OCI-LY1 (cell line): ENCODE data around the gene FKBP11.

Source experiments
- H2AFZ ChIP-seq: fragments of 200-600 bp; sonication (generic), shearing (Covaris generic); 2 replicates; pipeline ENCODE4 v1.6.0; 2014; ENCODE audit warnings: antibody characterized with exemption, mild to moderate bottlenecking, low read length
- H3F3A ChIP-seq: fragments of 200-600 bp; sonication (generic), shearing (Covaris generic); 2 replicates; pipeline ENCODE4 v1.6.0; 2014; ENCODE audit warnings: mild to moderate bottlenecking, antibody characterized with exemption, low read length, moderate library complexity; ENCODE audit not compliant: insufficient read depth
- H3K27ac ChIP-seq: fragments of 200-600 bp; sonication (generic); 2 replicates; pipeline ENCODE4 v1.5.1; 2014; ENCODE audit warnings: low read length, mixed run types, mild to moderate bottlenecking, low read depth; ENCODE audit not compliant: poor library complexity, severe bottlenecking
- H3K27me3 ChIP-seq: fragments of 200-600 bp; sonication (generic); 2 replicates; pipeline ENCODE4 v1.6.0; 2014; ENCODE audit warnings: antibody characterized with exemption, mild to moderate bottlenecking, low read length, moderate library complexity; ENCODE audit not compliant: insufficient read depth
- H3K36me3 ChIP-seq: fragments of 200-600 bp; sonication (generic); 2 replicates; pipeline ENCODE4 v1.6.1; 2014; ENCODE audit warnings: mild to moderate bottlenecking, antibody characterized with exemption, low read length, moderate library complexity, mixed read lengths; ENCODE audit not compliant: insufficient read depth
- H3K4me1 ChIP-seq: fragments of 200-600 bp; sonication (generic); 2 replicates; pipeline ENCODE4 v1.5.1; 2014; ENCODE audit warnings: mild to moderate bottlenecking, low read length, moderate library complexity; ENCODE audit not compliant: insufficient read depth, severe bottlenecking
- H3K4me2 ChIP-seq: fragments of 200-600 bp; sonication (generic), shearing (Covaris generic); 2 replicates; pipeline ENCODE4 v1.6.1; 2014; ENCODE audit warnings: low read length
- H3K4me3 ChIP-seq: fragments of 200-600 bp; sonication (generic); 2 replicates; pipeline ENCODE4 v1.5.1; 2014; ENCODE audit warnings: low read length, low read depth, mild to moderate bottlenecking, mixed read lengths; ENCODE audit not compliant: poor library complexity, severe bottlenecking
- H3K79me2 ChIP-seq: fragments of 200-600 bp; shearing (Covaris generic); 2 replicates; pipeline ENCODE4 v1.6.1; 2016; ENCODE audit warnings: mixed run types, low read length, mixed read lengths; ENCODE audit not compliant: insufficient read depth
- H3K9ac ChIP-seq: fragments of 200-600 bp; sonication (generic), shearing (Covaris generic); 2 replicates; pipeline ENCODE4 v1.6.1; 2014; ENCODE audit warnings: mild to moderate bottlenecking, low read length, mixed read lengths
- H3K9me2 ChIP-seq: fragments of 200-600 bp; sonication (generic), shearing (Covaris generic); 2 replicates; pipeline ENCODE4 v1.6.1; 2014; ENCODE audit warnings: low read depth, mild to moderate bottlenecking, low read length, mixed read lengths
- H3K9me3 ChIP-seq: fragments of 200-600 bp; shearing (Covaris generic); 2 replicates; pipeline ENCODE4 v1.6.1; 2014; ENCODE audit warnings: low read length, mixed read lengths
- H4K20me1 ChIP-seq: fragments of 200-600 bp; sonication (generic), shearing (Covaris generic); 2 replicates; pipeline ENCODE4 v1.6.0; 2016; ENCODE audit warnings: mild to moderate bottlenecking, low read length; ENCODE audit not compliant: insufficient read depth
- EZH2 ChIP-seq: fragments of 200-600 bp; sonication (generic), shearing (Covaris generic); IDR thresholded peaks from 2 replicates; pipeline ENCODE4 v1.8.0; 2017; ENCODE audit warnings: borderline replicate concordance, mixed run types, mild to moderate bottlenecking, antibody characterized with exemption, low read length, moderate library complexity, mixed read lengths
- TF ChIP-seq, protein P1 (sequence below): fragments of 200-600 bp; sonication (generic), shearing (Covaris generic); IDR thresholded peaks from 2 replicates; pipeline ENCODE4 v1.5.1; 2017; ENCODE audit warnings: mild to moderate bottlenecking, antibody characterized with exemption, low read length, moderate library complexity, mixed read lengths

The FKBP11 gene

DNA sequence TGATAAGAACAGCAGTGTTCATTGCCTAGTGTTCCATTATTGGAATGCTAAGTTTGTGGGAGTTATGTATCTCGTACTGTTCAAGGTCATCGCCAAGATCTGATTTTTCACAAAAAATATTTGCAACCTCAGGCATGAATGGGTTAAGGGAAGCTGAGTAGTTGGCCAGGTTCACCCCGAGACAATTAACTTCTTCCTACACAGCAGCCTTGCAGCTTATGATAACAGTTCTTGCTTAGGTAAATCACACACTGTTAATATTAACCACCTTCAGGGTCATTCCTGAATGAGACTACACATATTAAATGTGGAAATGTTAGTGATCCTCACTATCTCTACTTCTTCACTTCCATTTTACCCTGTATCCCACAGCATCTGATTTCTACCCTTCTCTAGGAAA is 18.0 kb downstream of the FKBP11 start:
- H3K79me2 ChIP-seq: no peaks in the 10 kb centered on the region
- H3K4me2 ChIP-seq: no peak overlapping the region
- peaks cover 4% of the 10 kb centered on the region for H3K4me1 ChIP-seq
- no peak overlapping the region for H3K27ac ChIP-seq
- H2AFZ ChIP-seq: no peak overlapping the region
- no peaks in the 10 kb centered on the region for H3K9me3 ChIP-seq
- no peaks in the 10 kb centered on the region for H3K36me3 ChIP-seq
- H4K20me1 ChIP-seq: no peaks in the 10 kb centered on the region
- H3K9me2 ChIP-seq: no peaks in the 10 kb centered on the region
- H3F3A ChIP-seq: no peaks in the 10 kb centered on the region
- H3K27me3 ChIP-seq: no peaks in the 10 kb centered on the region
- no peak overlapping the region for H3K4me3 ChIP-seq
- TF ChIP-seq, protein P1, sequence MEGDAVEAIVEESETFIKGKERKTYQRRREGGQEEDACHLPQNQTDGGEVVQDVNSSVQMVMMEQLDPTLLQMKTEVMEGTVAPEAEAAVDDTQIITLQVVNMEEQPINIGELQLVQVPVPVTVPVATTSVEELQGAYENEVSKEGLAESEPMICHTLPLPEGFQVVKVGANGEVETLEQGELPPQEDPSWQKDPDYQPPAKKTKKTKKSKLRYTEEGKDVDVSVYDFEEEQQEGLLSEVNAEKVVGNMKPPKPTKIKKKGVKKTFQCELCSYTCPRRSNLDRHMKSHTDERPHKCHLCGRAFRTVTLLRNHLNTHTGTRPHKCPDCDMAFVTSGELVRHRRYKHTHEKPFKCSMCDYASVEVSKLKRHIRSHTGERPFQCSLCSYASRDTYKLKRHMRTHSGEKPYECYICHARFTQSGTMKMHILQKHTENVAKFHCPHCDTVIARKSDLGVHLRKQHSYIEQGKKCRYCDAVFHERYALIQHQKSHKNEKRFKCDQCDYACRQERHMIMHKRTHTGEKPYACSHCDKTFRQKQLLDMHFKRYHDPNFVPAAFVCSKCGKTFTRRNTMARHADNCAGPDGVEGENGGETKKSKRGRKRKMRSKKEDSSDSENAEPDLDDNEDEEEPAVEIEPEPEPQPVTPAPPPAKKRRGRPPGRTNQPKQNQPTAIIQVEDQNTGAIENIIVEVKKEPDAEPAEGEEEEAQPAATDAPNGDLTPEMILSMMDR: no peak
- TF ChIP-seq EZH2: no peak
- no peak overlapping the region for H3K9ac ChIP-seq

DNA sequence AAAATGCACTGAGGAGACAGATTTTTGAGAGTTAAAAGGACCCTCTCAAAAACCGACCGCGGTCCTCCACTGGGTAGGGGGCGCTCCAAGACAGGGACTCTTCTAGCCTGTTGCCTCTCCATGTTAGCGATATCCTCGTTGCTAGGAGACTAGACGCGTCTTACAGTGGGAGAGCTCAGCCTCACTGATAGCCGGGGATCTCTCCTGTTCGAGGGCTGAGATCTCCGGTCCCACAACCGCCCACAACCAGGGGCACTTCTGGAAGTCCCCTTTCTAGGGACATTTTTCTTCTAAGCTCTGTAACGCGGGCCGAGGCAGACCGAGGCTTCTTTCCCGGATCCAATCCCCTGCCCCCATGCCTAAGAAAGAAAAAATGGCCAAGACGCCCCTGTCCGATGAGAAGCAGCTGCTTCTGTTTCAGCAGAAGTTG is 21.3 kb downstream of the FKBP11 start:
- Histone ChIP-seq H3K9me2 (no peaks in the 10 kb centered on the region), H3K9ac (peak overlapping the region; percentile 34; the same call in 1 of the 2 replicates), H3K9me3 (no peaks in the 10 kb centered on the region), H3K27me3 (no peaks in the 10 kb centered on the region), H3F3A (no peaks in the 10 kb centered on the region), H4K20me1 (no peaks in the 10 kb centered on the region), H3K27ac (no peak overlapping the region), H3K4me2 (peak overlapping the region; percentile 69), H3K4me1 (peaks cover 4% of the 10 kb centered on the region), H3K79me2 (no peaks in the 10 kb centered on the region), H3K36me3 (no peaks in the 10 kb centered on the region), H2AFZ (peak overlapping the region; percentile 83; the same call in 1 of the 2 replicates), H3K4me3 (peak overlapping the region; percentile 52)
- TF ChIP-seq, protein P1: peak; percentile 59
- no peak for TF ChIP-seq EZH2

DNA sequence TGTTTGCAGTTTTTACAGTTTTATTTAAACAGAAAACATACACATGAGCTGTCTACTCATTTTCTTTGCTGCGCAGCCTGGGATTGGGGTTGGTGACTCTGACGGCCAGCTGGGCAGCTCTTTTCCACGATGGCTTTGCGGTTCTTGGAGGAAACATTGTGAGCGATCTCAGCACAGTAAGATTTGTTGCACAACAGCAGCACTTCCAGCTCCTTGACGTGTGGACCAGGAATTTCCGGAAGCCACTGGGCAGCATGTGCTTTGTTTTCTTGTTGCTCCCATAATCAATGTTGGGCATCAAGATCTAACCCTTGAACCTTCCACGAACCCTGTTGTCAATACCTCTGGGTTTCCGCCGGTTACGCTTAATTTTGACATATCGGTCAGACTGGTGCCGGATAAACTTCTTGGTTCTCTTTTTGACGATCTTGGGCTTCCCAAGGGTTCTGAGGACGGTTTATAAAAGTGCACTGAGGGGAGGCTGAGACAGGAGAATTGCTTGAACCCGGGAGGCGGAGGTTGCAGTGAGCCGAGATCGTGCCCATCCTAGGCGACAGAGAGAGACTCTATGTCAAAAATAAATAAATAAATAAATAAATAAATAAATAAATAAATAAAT is 21.8 kb downstream of the FKBP11 start:
- H3K27me3 ChIP-seq: no peaks in the 10 kb centered on the region
- no peak overlapping the region for H3K9ac ChIP-seq
- H3F3A ChIP-seq: no peaks in the 10 kb centered on the region
- no peak overlapping the region for H2AFZ ChIP-seq
- H3K27ac ChIP-seq: no peak overlapping the region
- peaks cover 4% of the 10 kb centered on the region for H3K4me1 ChIP-seq
- no peak overlapping the region for H3K4me2 ChIP-seq
- H3K4me3 ChIP-seq: no peak overlapping the region
- H3K79me2 ChIP-seq: no peaks in the 10 kb centered on the region
- no peaks in the 10 kb centered on the region for H4K20me1 ChIP-seq
- H3K9me3 ChIP-seq: no peaks in the 10 kb centered on the region
- H3K36me3 ChIP-seq: no peaks in the 10 kb centered on the region
- TF ChIP-seq, protein P1: no peak
- no peak for TF ChIP-seq EZH2
- no peaks in the 10 kb centered on the region for H3K9me2 ChIP-seq
